Measurements from ENCODE around the gene ME3. TPM values are rescaled to one million over a fixed set of nuclear protein-coding genes. Genes with fewer than 3 reads are reported as not detected.

Gene ME3
- total RNA-seq, 1 experiment from 2014 or later: 1.8 TPM

GRCh38 chr11:86468169-86468568, 204.2 kb downstream of the ME3 start (continued):
- TF ChIP-seq FOXP1 (CRISPR knock-in tag; IDR thresholded peaks at IDR 0.05; ENCODE audit: borderline replicate concordance) (no peak), ETV6 (CRISPR knock-in tag; IDR thresholded peaks at IDR 0.05) (no peak), IRF1 (CRISPR knock-in tag; IDR thresholded peaks at IDR 0.05) (no peak), MAX (CRISPR knock-in tag; IDR thresholded peaks at IDR 0.05) (no peak)

GRCh38 chr11:86464509-86465221, 207.8 kb downstream of the ME3 start:
- POLR2A ChIA-PET: no interaction called here

GRCh38 chr11:86463955-86464354, 208.5 kb downstream of the ME3 start:
- no peaks in the 10 kb centered on the region for H3K9me3 Mint-ChIP-seq

More at GRCh38 chr11:86464509-86465221, 207.8 kb downstream of the ME3 start:
- ATAC-seq (no peak), DNase-seq (ENCODE audit: low spot score) (no peak)
- no peak overlapping the region for H3K4me3 Mint-ChIP-seq
- no peaks in the 10 kb centered on the region for H3K9me3 Mint-ChIP-seq
- TF ChIP-seq ZNF263 (CRISPR knock-in tag; IDR thresholded peaks at IDR 0.05; ENCODE audit: low read depth) (no peak), STAT6 (CRISPR knock-in tag; conservative IDR thresholded peaks at IDR 0.05; ENCODE audit: low read depth) (no peak)
- H3K27ac Mint-ChIP-seq: no peak overlapping the region
- CTCF ChIA-PET: no interaction called here
- no peaks in the 10 kb centered on the region for H3K36me3 Mint-ChIP-seq
- no peaks in the 10 kb centered on the region for H3K27me3 Mint-ChIP-seq (ENCODE audit: low read depth)
- H3K4me1 Mint-ChIP-seq: no peaks in the 10 kb centered on the region

More at GRCh38 chr11:86463955-86464354, 208.5 kb downstream of the ME3 start:
- TF ChIP-seq CDX4 (CRISPR knock-in tag; IDR thresholded peaks at IDR 0.05; ENCODE audit: borderline replicate concordance) (no peak), ESRRA (CRISPR knock-in tag; IDR thresholded peaks at IDR 0.05; ENCODE audit: borderline replicate concordance) (no peak), FOXP1 (CRISPR knock-in tag; IDR thresholded peaks at IDR 0.05; ENCODE audit: borderline replicate concordance) (no peak), ZNF121 (CRISPR knock-in tag; IDR thresholded peaks at IDR 0.05) (no peak), E2F4 (CRISPR knock-in tag; IDR thresholded peaks at IDR 0.05; ENCODE audit: borderline replicate concordance, low read depth) (no peak), CTCF (IDR thresholded peaks at IDR 0.05) (no peak), GTF2I (CRISPR knock-in tag; conservative IDR thresholded peaks at IDR 0.05) (no peak), ATF2 (CRISPR knock-in tag; IDR thresholded peaks at IDR 0.05; ENCODE audit: borderline replicate concordance, low read depth) (no peak), STAT6 (CRISPR knock-in tag; conservative IDR thresholded peaks at IDR 0.05; ENCODE audit: low read depth) (no peak), RORB (CRISPR knock-in tag; IDR thresholded peaks at IDR 0.05) (no peak), OVOL2 (CRISPR knock-in tag; IDR thresholded peaks at IDR 0.05; ENCODE audit: borderline replicate concordance) (no peak), NR2C2 (CRISPR knock-in tag; IDR thresholded peaks at IDR 0.05) (no peak), JUN (CRISPR knock-in tag; IDR thresholded peaks at IDR 0.05) (no peak), TEAD4 (CRISPR knock-in tag; IDR thresholded peaks at IDR 0.05) (no peak)
- ATAC-seq (no peak), DNase-seq (ENCODE audit: low spot score) (no peak)
- Mint-ChIP-seq H3K27ac (no peak overlapping the region), H3K4me1 (no peaks in the 10 kb centered on the region), H3K4me3 (no peak overlapping the region), H3K27me3 (ENCODE audit: low read depth) (no peaks in the 10 kb centered on the region), H3K36me3 (no peaks in the 10 kb centered on the region)
- POLR2A ChIA-PET: no interaction called here
- CTCF ChIA-PET: no interaction called here
